BE2C (cell line): ENCODE results near the gene ATOH8.

Experiments used
- DNase-seq: peaks from one replicate; pipeline ENCODE4 v3.0.0-alpha.2; 2020
- H3K27me3 ChIP-seq: fragments of 250-450 bp; sonication (Bioruptor Pico); 2 replicates; pipeline ENCODE4 v1.5.1; 2020; ENCODE audit warnings: mild to moderate bottlenecking
- H3K36me3 ChIP-seq: fragments of 250-450 bp; sonication (Bioruptor Pico); 2 replicates; pipeline ENCODE4 v1.5.1; 2020; ENCODE audit warnings: mild to moderate bottlenecking
- H3K4me1 ChIP-seq: fragments of 250-450 bp; sonication (Bioruptor Pico); 2 replicates; pipeline ENCODE4 v1.5.1; 2020
- H3K4me3 ChIP-seq: 2 replicates; pipeline ENCODE4 v1.5.1; 2011; ENCODE audit warnings: low read depth, low read length
- H3K9me3 ChIP-seq: fragments of 250-450 bp; sonication (Bioruptor Pico); 2 replicates; pipeline ENCODE4 v1.5.1; 2020
- TF ChIP-seq, protein P1 (sequence below): IDR thresholded peaks from 2 replicates; pipeline ENCODE4 v1.5.1; 2012; ENCODE audit warnings: mild to moderate bottlenecking, low read depth, low read length

Gene ATOH8

DNA sequence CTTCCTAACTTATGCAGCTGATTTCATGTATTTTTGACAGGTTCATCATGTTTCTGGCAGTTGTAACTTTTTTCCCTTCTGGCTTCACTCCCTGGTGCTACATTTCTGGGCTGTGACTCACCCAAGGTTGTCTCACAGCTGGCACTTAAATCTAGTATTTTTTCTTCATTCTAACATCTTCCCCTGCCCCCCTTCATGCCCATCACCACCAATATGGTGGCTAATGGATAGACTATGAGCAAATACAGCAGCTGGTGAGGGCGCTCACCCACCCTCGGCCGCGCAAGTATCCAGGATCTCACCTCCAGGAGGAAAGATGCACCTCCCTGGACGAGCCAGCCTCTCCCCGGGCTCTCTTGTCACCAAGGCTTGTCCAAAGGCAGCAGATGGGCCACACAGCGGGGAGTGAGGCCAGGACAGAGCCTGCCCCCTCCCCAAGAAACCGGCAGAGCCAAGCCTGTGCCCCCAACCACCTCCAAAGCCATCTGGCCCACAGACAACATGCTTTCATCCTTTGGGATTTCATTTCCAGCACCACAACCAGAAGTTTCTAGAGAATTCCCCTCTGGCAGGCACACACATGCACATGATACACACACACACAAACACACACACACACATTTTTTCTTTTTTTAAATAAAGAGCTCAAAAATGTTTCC lies 39.1 kb downstream of the ATOH8 start:
- TF ChIP-seq, protein P1, sequence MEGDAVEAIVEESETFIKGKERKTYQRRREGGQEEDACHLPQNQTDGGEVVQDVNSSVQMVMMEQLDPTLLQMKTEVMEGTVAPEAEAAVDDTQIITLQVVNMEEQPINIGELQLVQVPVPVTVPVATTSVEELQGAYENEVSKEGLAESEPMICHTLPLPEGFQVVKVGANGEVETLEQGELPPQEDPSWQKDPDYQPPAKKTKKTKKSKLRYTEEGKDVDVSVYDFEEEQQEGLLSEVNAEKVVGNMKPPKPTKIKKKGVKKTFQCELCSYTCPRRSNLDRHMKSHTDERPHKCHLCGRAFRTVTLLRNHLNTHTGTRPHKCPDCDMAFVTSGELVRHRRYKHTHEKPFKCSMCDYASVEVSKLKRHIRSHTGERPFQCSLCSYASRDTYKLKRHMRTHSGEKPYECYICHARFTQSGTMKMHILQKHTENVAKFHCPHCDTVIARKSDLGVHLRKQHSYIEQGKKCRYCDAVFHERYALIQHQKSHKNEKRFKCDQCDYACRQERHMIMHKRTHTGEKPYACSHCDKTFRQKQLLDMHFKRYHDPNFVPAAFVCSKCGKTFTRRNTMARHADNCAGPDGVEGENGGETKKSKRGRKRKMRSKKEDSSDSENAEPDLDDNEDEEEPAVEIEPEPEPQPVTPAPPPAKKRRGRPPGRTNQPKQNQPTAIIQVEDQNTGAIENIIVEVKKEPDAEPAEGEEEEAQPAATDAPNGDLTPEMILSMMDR = no peak
- Histone ChIP-seq H3K27me3 (no peaks in the 10 kb centered on the region), H3K36me3 (no peaks in the 10 kb centered on the region), H3K9me3 (no peaks in the 10 kb centered on the region), H3K4me1 (peaks cover 7% of the 10 kb centered on the region), H3K4me3 (no peak overlapping the region)
- DNase-seq = no peak

DNA sequence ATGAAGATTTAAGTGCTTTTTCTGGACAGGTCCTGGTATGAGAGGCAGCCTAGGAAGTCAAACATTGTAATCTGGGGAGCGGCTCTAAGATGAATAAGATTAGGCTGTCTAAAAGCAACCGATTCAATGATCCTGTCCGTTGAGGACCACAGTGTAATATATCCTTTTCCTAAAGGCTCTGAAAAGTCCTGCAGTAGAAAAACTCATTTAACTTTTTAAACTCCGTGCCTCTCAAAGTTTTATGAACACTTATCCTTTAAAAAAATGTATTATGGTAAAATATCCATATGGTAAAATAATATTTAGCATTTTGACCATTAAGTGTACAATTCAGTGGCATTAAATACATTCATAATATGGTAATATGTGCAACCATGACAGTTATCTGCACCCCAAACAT lies 39.8 kb downstream of the ATOH8 start:
- TF ChIP-seq, protein P1 = no peak
- H3K36me3 ChIP-seq = no peaks in the 10 kb centered on the region

GRCh38 chr2:85794038-85794441 lies 40.2 kb downstream of the ATOH8 start:
- Histone ChIP-seq H3K4me1 (peaks cover 7% of the 10 kb centered on the region), H3K27me3 (no peaks in the 10 kb centered on the region), H3K36me3 (no peaks in the 10 kb centered on the region), H3K9me3 (no peaks in the 10 kb centered on the region), H3K4me3 (no peak overlapping the region)
- no peak for DNase-seq
- TF ChIP-seq, protein P1 = no peak

More for the DNA sequence above, 39.8 kb downstream of the ATOH8 start:
- Histone ChIP-seq H3K9me3 (no peaks in the 10 kb centered on the region), H3K27me3 (no peaks in the 10 kb centered on the region), H3K4me3 (no peak overlapping the region), H3K4me1 (peaks cover 7% of the 10 kb centered on the region)
- no peak for DNase-seq

GRCh38 chr2:85794491-85795121 lies 40.8 kb downstream of the ATOH8 start:
- no peaks in the 10 kb centered on the region for H3K27me3 ChIP-seq
- TF ChIP-seq, protein P1 = no peak
- no peak overlapping the region for H3K4me3 ChIP-seq
- H3K36me3 ChIP-seq = no peaks in the 10 kb centered on the region
- peaks cover 7% of the 10 kb centered on the region for H3K4me1 ChIP-seq
- no peaks in the 10 kb centered on the region for H3K9me3 ChIP-seq
- DNase-seq = no peak

GRCh38 chr2:85795331-85796045 lies 41.7 kb downstream of the ATOH8 start:
- H3K9me3 ChIP-seq = no peaks in the 10 kb centered on the region
- no peaks in the 10 kb centered on the region for H3K36me3 ChIP-seq
- TF ChIP-seq, protein P1 = no peak
- no peaks in the 10 kb centered on the region for H3K27me3 ChIP-seq
- DNase-seq = no peak
- H3K4me3 ChIP-seq = no peak overlapping the region
- H3K4me1 ChIP-seq = peaks cover 7% of the 10 kb centered on the region

GRCh38 chr2:85796046-85796340 lies 42.2 kb downstream of the ATOH8 start:
- DNase-seq = no peak
- TF ChIP-seq, protein P1 = no peak
- Histone ChIP-seq H3K4me3 (no peak overlapping the region), H3K9me3 (no peaks in the 10 kb centered on the region), H3K4me1 (peaks cover 7% of the 10 kb centered on the region), H3K27me3 (no peaks in the 10 kb centered on the region), H3K36me3 (no peaks in the 10 kb centered on the region)
